Measurements from ENCODE around the gene MCC.

- TF ChIP-seq CTCF (IDR thresholded peaks at IDR 0.05), result no peak
- no peak for TF ChIP-seq ZFX (IDR thresholded peaks at IDR 0.05; ENCODE audit: borderline replicate concordance)
Observed at GRCh38 chr5:113404269-113404668, 84.0 kb downstream of the MCC start.
